ENCODE results near the gene MGLL. TPM values are rescaled to one million over a fixed set of nuclear protein-coding genes. Genes with fewer than 3 reads are reported as not detected.
A peak's percentile ranks its signal among the peaks of the same experiment; 100 is the strongest.

The MGLL gene
- total RNA-seq, 1 donor from 2014 or later, result 82.2 TPM

GRCh38 chr3:127674101-127674721 lies 148.1 kb downstream of the MGLL start:
- TF ChIP-seq CTCF (conservative IDR thresholded peaks at IDR 0.05; ENCODE audit: low read depth, low read length), result no peak
- DNase-seq (ENCODE audit: low read depth), result no peak
- peak overlapping the region; percentile 78 for H3K4me3 ChIP-seq (ENCODE audit: low read depth, low read length)

GRCh38 chr3:127673191-127674100 lies 148.9 kb downstream of the MGLL start:
- DNase-seq (ENCODE audit: low read depth), result no peak
- peak overlapping the region; percentile 78 for H3K4me3 ChIP-seq (ENCODE audit: low read depth, low read length)
- TF ChIP-seq CTCF (conservative IDR thresholded peaks at IDR 0.05; ENCODE audit: low read depth, low read length), result no peak

GRCh38 chr3:127672429-127673190 lies 149.7 kb downstream of the MGLL start, which contains the start of gene ABTB1:
ABTB1 (plus strand) TSS chr3:127672952; CDS start chr3:127673026, 74 bp downstream.
- TF ChIP-seq CTCF (conservative IDR thresholded peaks at IDR 0.05; ENCODE audit: low read depth, low read length), result no peak
- no peak for DNase-seq (ENCODE audit: low read depth)
- H3K4me3 ChIP-seq (ENCODE audit: low read depth, low read length), result peak within 1 kb of the TSS; percentile 78

GRCh38 chr3:127671523-127672428 lies 150.5 kb downstream of the MGLL start:
- DNase-seq (ENCODE audit: low read depth), result no peak
- TF ChIP-seq CTCF (conservative IDR thresholded peaks at IDR 0.05; ENCODE audit: low read depth, low read length), result no peak
- peak overlapping the region; percentile 76 for H3K4me3 ChIP-seq (ENCODE audit: low read depth, low read length)

- TF ChIP-seq CTCF (conservative IDR thresholded peaks at IDR 0.05; ENCODE audit: low read depth, low read length), result no peak
- no peak overlapping the region for H3K4me3 ChIP-seq (ENCODE audit: low read depth, low read length)
Measured at GRCh38 chr3:127670761-127671522, 151.4 kb downstream of the MGLL start.

More at GRCh38 chr3:127670761-127671522, 151.4 kb downstream of the MGLL start:
- no peak for DNase-seq (ENCODE audit: low read depth)
